HFFc6 (cell line): ENCODE measurements around the gene TIMM21. TPM values are rescaled to one million over a fixed set of nuclear protein-coding genes. Genes with fewer than 3 reads are reported as not detected.
A peak's percentile ranks its signal among the peaks of the same experiment; 100 is the strongest.

Experiments
- DNase-seq: peaks from one replicate; pipeline ENCODE4 v3.0.0-alpha.2; 2018
- H3K27ac Mint-ChIP-seq: 2 replicates; pipeline ENCODE4 v1.8.0; 2020; ENCODE audit warnings: mild to moderate bottlenecking, mixed read lengths
- H3K27me3 Mint-ChIP-seq: 2 replicates; pipeline ENCODE4 v1.8.0; 2021; ENCODE audit warnings: mild to moderate bottlenecking, moderate library complexity, mixed read lengths; ENCODE audit not compliant: insufficient read depth
- H3K36me3 Mint-ChIP-seq: 2 replicates; pipeline ENCODE4 v1.8.0; 2021; ENCODE audit warnings: low read depth, mixed read lengths
- H3K4me1 Mint-ChIP-seq: 2 replicates; pipeline ENCODE4 v1.8.0; 2020; ENCODE audit warnings: low read depth, mixed read lengths
- H3K4me3 Mint-ChIP-seq: 2 replicates; pipeline ENCODE4 v1.8.0; 2020; ENCODE audit warnings: mild to moderate bottlenecking, moderate library complexity, mixed read lengths
- H3K9me3 Mint-ChIP-seq: 2 replicates; pipeline ENCODE4 v1.8.0; 2020; ENCODE audit warnings: mild to moderate bottlenecking, mixed read lengths
- CTCF ChIP-seq: fragments of 200-600 bp; sonication (generic); IDR thresholded peaks from 2 replicates; pipeline ENCODE4 v1.5.0; 2021; ENCODE audit warnings: antibody characterized with exemption, mild to moderate bottlenecking
- total RNA-seq, 6 experiments: library from RNA; stranded (reverse); fragmentation: NEBNext Ultra II Directional; extraction: Animal tissue kit (Norgen Biotek cat#: 25700); gene quantifications; 2 replicates in 1 of 6; 3 replicates in 5 of 6; pipeline ENCODE4 v1.2.3, GENCODE V29; 2021

TIMM21 gene
- total RNA-seq, 6 experiments from 2014 or later: 34.1 to 42.4 (median 40.6) TPM

- peaks cover 2% of the 10 kb centered on the region for H3K27me3 Mint-ChIP-seq
- H3K4me3 Mint-ChIP-seq: peak overlapping the region; percentile 78
- no peaks in the 10 kb centered on the region; the same call in 1 of the 2 replicates for H3K36me3 Mint-ChIP-seq
- peaks cover 64% of the 10 kb centered on the region for H3K4me1 Mint-ChIP-seq
- no peaks in the 10 kb centered on the region for H3K9me3 Mint-ChIP-seq
- TF ChIP-seq CTCF: no peak
- peak overlapping the region; percentile 95 for H3K27ac Mint-ChIP-seq
- DNase-seq: no peak
Measured at GRCh38 chr18:74139411-74139810, 8.9 kb upstream of the TIMM21 start.

GRCh38 chr18:74139888-74140287 lies 8.4 kb upstream of the TIMM21 start:
- Mint-ChIP-seq H3K9me3 (no peaks in the 10 kb centered on the region), H3K36me3 (no peaks in the 10 kb centered on the region; the same call in 1 of the 2 replicates), H3K27ac (peak overlapping the region; percentile 95), H3K27me3 (peaks cover 2% of the 10 kb centered on the region), H3K4me1 (peaks cover 64% of the 10 kb centered on the region), H3K4me3 (peak overlapping the region; percentile 78)
- peak; percentile 63 for DNase-seq
- no peak for TF ChIP-seq CTCF

GRCh38 chr18:74140582-74140981 lies 7.7 kb upstream of the TIMM21 start:
- Mint-ChIP-seq H3K4me1 (peaks cover 64% of the 10 kb centered on the region), H3K9me3 (no peaks in the 10 kb centered on the region), H3K27ac (no peak overlapping the region), H3K27me3 (peaks cover 2% of the 10 kb centered on the region), H3K4me3 (no peak overlapping the region), H3K36me3 (no peaks in the 10 kb centered on the region; the same call in 1 of the 2 replicates)
- no peak for TF ChIP-seq CTCF
- DNase-seq: no peak

- peaks cover 2% of the 10 kb centered on the region for H3K27me3 Mint-ChIP-seq
- H3K4me3 Mint-ChIP-seq: no peak overlapping the region
- TF ChIP-seq CTCF: no peak
- no peaks in the 10 kb centered on the region for H3K9me3 Mint-ChIP-seq
- peaks cover 74% of the 10 kb centered on the region for H3K4me1 Mint-ChIP-seq
- H3K27ac Mint-ChIP-seq: no peak overlapping the region
- H3K36me3 Mint-ChIP-seq: no peaks in the 10 kb centered on the region; the same call in 1 of the 2 replicates
- DNase-seq: no peak
Measured at GRCh38 chr18:74141667-74142066, 6.7 kb upstream of the TIMM21 start.

- Mint-ChIP-seq H3K36me3 (no peaks in the 10 kb centered on the region; the same call in 1 of the 2 replicates), H3K27me3 (peaks cover 2% of the 10 kb centered on the region), H3K27ac (peak overlapping the region; percentile 39; the same call in 1 of the 2 replicates), H3K4me3 (no peak overlapping the region), H3K4me1 (peaks cover 80% of the 10 kb centered on the region), H3K9me3 (no peaks in the 10 kb centered on the region)
- DNase-seq: no peak
- TF ChIP-seq CTCF: no peak
Measured at GRCh38 chr18:74142252-74142651, 6.1 kb upstream of the TIMM21 start.

- H3K36me3 Mint-ChIP-seq: peaks cover 19% of the 10 kb centered on the region; the same call in 1 of the 2 replicates
- H3K4me1 Mint-ChIP-seq: peaks cover 70% of the 10 kb centered on the region
- H3K27ac Mint-ChIP-seq: peak overlapping the region; percentile 96
- no peaks in the 10 kb centered on the region for H3K9me3 Mint-ChIP-seq
- H3K4me3 Mint-ChIP-seq: peak overlapping the region; percentile 98
- peak; percentile 88 for DNase-seq
- peaks cover 7% of the 10 kb centered on the region for H3K27me3 Mint-ChIP-seq
- no peak for TF ChIP-seq CTCF
Measured at GRCh38 chr18:74146756-74147155, 1.6 kb upstream of the TIMM21 start.
